Lung microvascular endothelial cell (primary cell): ENCODE data around the gene CLDN17. TPM values are rescaled to one million over a fixed set of nuclear protein-coding genes. Genes with fewer than 3 reads are reported as not detected.

Source experiments
- DNase-seq, 2 donors: peaks; one replicate each; pipeline versions ENCODE4 v3.0.0 to v3.0.0-alpha.2; 2010; ENCODE audit warnings: low read depth in 2 of 2
- total RNA-seq: library from RNA; depleted of rRNA; stranded (reverse); fragments of >200 nt; gene quantifications from 2 replicates; pipeline ENCODE4 v1.2.1, GENCODE V29; 2014

The CLDN17 gene
- total RNA-seq: not detected in 2 replicates

- DNase-seq: no peak
Measured at GRCh38 chr21:30166705-30167104, at the start of gene CLDN17. TSS of gene CLDN17 (minus strand) at chr21:30166805. CDS start at chr21:30166617, 188 bp downstream.

GRCh38 chr21:30216041-30216723 is 49.6 kb upstream of the CLDN17 start, which contains the start of gene CLDN8:
TSS of gene CLDN8 (minus strand) at chr21:30216097. CDS start at chr21:30215925, 172 bp downstream.
- no peak for DNase-seq

GRCh38 chr21:30211071-30211470 is 44.5 kb upstream of the CLDN17 start:
- DNase-seq: no peak

GRCh38 chr21:30209601-30210000 is 43.0 kb upstream of the CLDN17 start:
- no peak for DNase-seq

GRCh38 chr21:30207252-30207579 is 40.6 kb upstream of the CLDN17 start:
- DNase-seq: no peak

GRCh38 chr21:30206551-30207251 is 40.1 kb upstream of the CLDN17 start:
- no peak for DNase-seq

- DNase-seq: no peak
Measured at GRCh38 chr21:30200000-30200399, 33.4 kb upstream of the CLDN17 start.

- DNase-seq: no peak
Measured at GRCh38 chr21:30194701-30195299, 28.2 kb upstream of the CLDN17 start.

GRCh38 chr21:30193201-30193600 is 26.6 kb upstream of the CLDN17 start:
- DNase-seq: no peak

- no peak for DNase-seq
Measured at GRCh38 chr21:30190554-30190953, 23.9 kb upstream of the CLDN17 start.

- DNase-seq: no peak
Measured at GRCh38 chr21:30189773-30190172, 23.2 kb upstream of the CLDN17 start.

- DNase-seq: no peak
Measured at GRCh38 chr21:30186242-30186641, 19.6 kb upstream of the CLDN17 start.

- no peak for DNase-seq
Measured at GRCh38 chr21:30168086-30168485, 1.5 kb upstream of the CLDN17 start.

- DNase-seq: no peak
Measured at GRCh38 chr21:30166171-30166570, 434 bp downstream of the CLDN17 start.

- no peak for DNase-seq
Measured at GRCh38 chr21:30164796-30165195, 1.8 kb downstream of the CLDN17 start.

GRCh38 chr21:30153697-30154340 is 12.8 kb downstream of the CLDN17 start:
- no peak for DNase-seq

- no peak for DNase-seq
Measured at GRCh38 chr21:30152792-30153191, 13.8 kb downstream of the CLDN17 start.

GRCh38 chr21:30148906-30149305 is 17.7 kb downstream of the CLDN17 start:
- no peak for DNase-seq

GRCh38 chr21:30146558-30147282 is 19.9 kb downstream of the CLDN17 start:
- DNase-seq: no peak

- no peak for DNase-seq
Measured at GRCh38 chr21:30138483-30138882, 28.1 kb downstream of the CLDN17 start.

- DNase-seq: no peak
Measured at GRCh38 chr21:30129246-30129645, 37.4 kb downstream of the CLDN17 start.

- no peak for DNase-seq
Measured at GRCh38 chr21:30126576-30126975, 40.0 kb downstream of the CLDN17 start.
